CD4-positive, alpha-beta T cell treated with Interleukin-17A for 1 hour (primary cell): Measurements from ENCODE around the gene BCL11A.
A peak's percentile ranks its signal among the peaks of the same experiment; 100 is the strongest.

ENCODE experiments used
- DNase-seq: peaks from one replicate; pipeline ENCODE4 v3.0.0-alpha.2; 2020

Gene BCL11A

GRCh38 chr2:60456115-60456770 is 97.2 kb downstream of the BCL11A start:
- no peak for DNase-seq

GRCh38 chr2:60453872-60454271 is 99.6 kb downstream of the BCL11A start:
- no peak for DNase-seq

GRCh38 chr2:60453301-60453700 is 100.2 kb downstream of the BCL11A start:
- no peak for DNase-seq

- no peak for DNase-seq
Measured at GRCh38 chr2:60450488-60450887, 103.0 kb downstream of the BCL11A start.

GRCh38 chr2:60447943-60448342 is 105.5 kb downstream of the BCL11A start:
- no peak for DNase-seq

GRCh38 chr2:60446413-60447267 is 106.8 kb downstream of the BCL11A start:
- DNase-seq = no peak

GRCh38 chr2:60445684-60446179 is 107.7 kb downstream of the BCL11A start:
- no peak for DNase-seq

- no peak for DNase-seq
Measured at GRCh38 chr2:60442608-60443007, 110.8 kb downstream of the BCL11A start.

GRCh38 chr2:60441800-60442199 is 111.7 kb downstream of the BCL11A start:
- no peak for DNase-seq

GRCh38 chr2:60440767-60441163 is 112.7 kb downstream of the BCL11A start:
- DNase-seq = no peak

- no peak for DNase-seq
Measured at GRCh38 chr2:60440079-60440766, 113.2 kb downstream of the BCL11A start.

GRCh38 chr2:60439219-60439974 is 114.1 kb downstream of the BCL11A start:
- DNase-seq = peak; percentile 32

- DNase-seq = no peak
Measured at GRCh38 chr2:60438653-60439052, 114.8 kb downstream of the BCL11A start.

GRCh38 chr2:60438131-60438530 is 115.3 kb downstream of the BCL11A start:
- DNase-seq = no peak

GRCh38 chr2:60437080-60437696 is 116.3 kb downstream of the BCL11A start:
- no peak for DNase-seq

- DNase-seq = no peak
Measured at GRCh38 chr2:60433018-60433596, 120.3 kb downstream of the BCL11A start.

GRCh38 chr2:60432035-60432601 is 121.3 kb downstream of the BCL11A start:
- no peak for DNase-seq

- DNase-seq = no peak
Measured at GRCh38 chr2:60429681-60430080, 123.8 kb downstream of the BCL11A start.

GRCh38 chr2:60426880-60427279 is 126.6 kb downstream of the BCL11A start:
- no peak for DNase-seq

- no peak for DNase-seq
Measured at GRCh38 chr2:60426341-60426740, 127.1 kb downstream of the BCL11A start.

GRCh38 chr2:60424233-60424632 is 129.2 kb downstream of the BCL11A start:
- DNase-seq = no peak

GRCh38 chr2:60423505-60423904 is 129.9 kb downstream of the BCL11A start:
- no peak for DNase-seq
